IMR-90 (cell line): ENCODE measurements around the gene KIAA1328. TPM values are rescaled to one million over a fixed set of nuclear protein-coding genes. Genes with fewer than 3 reads are reported as not detected.

Experiments used
- ATAC-seq: fragments of 200-7000 bp; cut with Tn5 transposase; 2 replicates; pipeline ENCODE4 v1.9.1; 2020; ENCODE audit warnings: low read depth, mild to moderate bottlenecking, moderate library complexity
- BruUV-seq: library from RNA; stranded (reverse); fragments of 400-500 nt; replicated peaks from 2 replicates; lab custom pipeline; 2021; lab: Mats Ljungman, UMichigan
- CTCF ChIA-PET: fragments of 300-600 bp; formaldehyde crosslinking; extraction: SDS; loops from one replicate; lab custom pipeline; 2021; ENCODE audit warnings: antibody characterized with exemption; lab: Yijun Ruan, JAX
- POLR2A ChIA-PET: fragments of 300-600 bp; sonication (Branson Sonifier 250); formaldehyde crosslinking; loops from one replicate; lab custom pipeline; 2022; ENCODE audit warnings: antibody characterized with exemption; ENCODE audit not compliant: unreplicated experiment; lab: Charles Lee
- DNase-seq: peaks from one replicate; pipeline ENCODE4 v3.0.0; 2013
- H2AFZ ChIP-seq: replicated peaks from 2 replicates; pipeline ENCODE3; 2013; ENCODE audit warnings: low read length, mild to moderate bottlenecking; ENCODE audit not compliant: poor library complexity
- H2AK5ac ChIP-seq: 2 replicates; pipeline ENCODE4 v1.6.1; 2013; ENCODE audit warnings: low read depth, low read length, inconsistent platforms
- H2AK9ac ChIP-seq: replicated peaks from 2 replicates; pipeline ENCODE3; 2013; ENCODE audit warnings: mild to moderate bottlenecking, low read depth, low read length, moderate library complexity; ENCODE audit not compliant: poor library complexity
- H2BK120ac ChIP-seq: 2 replicates; pipeline ENCODE4 v1.6.1; 2013; ENCODE audit warnings: low read depth, low read length, inconsistent platforms
- H2BK15ac ChIP-seq: 3 replicates; pipeline ENCODE4 v1.6.1; 2013; ENCODE audit warnings: low read depth, low read length, inconsistent platforms
- H2BK20ac ChIP-seq: 2 replicates; pipeline ENCODE4 v1.6.1; 2013; ENCODE audit warnings: low read depth, mild to moderate bottlenecking, inconsistent platforms, low read length, moderate library complexity
- H2BK5ac ChIP-seq: 2 replicates; pipeline ENCODE4 v1.6.1; 2013; ENCODE audit warnings: mild to moderate bottlenecking, low read depth, low read length, inconsistent platforms; ENCODE audit not compliant: poor library complexity, severe bottlenecking
- H3K14ac ChIP-seq: replicated peaks from 2 replicates; pipeline ENCODE4 v1.6.1; 2013; ENCODE audit warnings: low read depth, low read length, inconsistent platforms
- H3K18ac ChIP-seq: 2 replicates; pipeline ENCODE4 v1.6.1; 2013; ENCODE audit warnings: low read depth, low read length, control low read depth
- H3K23ac ChIP-seq: 2 replicates; pipeline ENCODE4 v1.6.1; 2013; ENCODE audit warnings: low read depth, low read length, inconsistent platforms
- H3K27ac ChIP-seq: 2 replicates; pipeline ENCODE4 v1.5.1; 2013; ENCODE audit warnings: mild to moderate bottlenecking, control low read depth, low read length; ENCODE audit not compliant: insufficient read depth
- H3K27me3 ChIP-seq: 2 replicates; pipeline ENCODE4 v1.6.1; 2013; ENCODE audit warnings: low read length; ENCODE audit not compliant: control insufficient read depth, insufficient read depth
- H3K36me3 ChIP-seq: 2 replicates; pipeline ENCODE4 v1.6.1; 2013; ENCODE audit warnings: low read length, mixed read lengths; ENCODE audit not compliant: control insufficient read depth, insufficient read depth
- H3K4ac ChIP-seq: 2 replicates; pipeline ENCODE4 v1.6.1; 2013; ENCODE audit warnings: low read depth, low read length, inconsistent platforms
- H3K4me1 ChIP-seq: 2 replicates; pipeline ENCODE4 v1.6.1; 2013; ENCODE audit warnings: low read length, mixed read lengths; ENCODE audit not compliant: control insufficient read depth, insufficient read depth
- H3K4me2 ChIP-seq: 2 replicates; pipeline ENCODE4 v1.6.1; 2013; ENCODE audit warnings: low read depth, mild to moderate bottlenecking, control low read depth, low read length, moderate library complexity
- H3K4me3 ChIP-seq: 2 replicates; pipeline ENCODE4 v1.5.1; 2013; ENCODE audit warnings: low read depth, mild to moderate bottlenecking, control low read depth, low read length, moderate library complexity; ENCODE audit not compliant: insufficient read depth
- H3K56ac ChIP-seq: 2 replicates; pipeline ENCODE4 v1.6.1; 2013; ENCODE audit warnings: low read length, inconsistent platforms; ENCODE audit not compliant: insufficient read depth; ENCODE audit errors: extremely low read depth
- H3K79me1 ChIP-seq, 2 experiments: 2 replicates each; pipeline ENCODE4 v1.6.1; 2013; ENCODE audit warnings: low read length in 2 of 2, inconsistent platforms in 1 of 2, low read depth in 1 of 2
- H3K9ac ChIP-seq: 2 replicates; pipeline ENCODE4 v1.6.1; 2013; ENCODE audit warnings: low read depth, low read length, control low read depth
- H3K9me1 ChIP-seq: 2 replicates; pipeline ENCODE4 v1.6.1; 2013; ENCODE audit warnings: low read length, inconsistent platforms; ENCODE audit not compliant: insufficient read depth
- H3K9me3 ChIP-seq: 2 replicates; pipeline ENCODE4 v1.6.1; 2013; ENCODE audit warnings: low read length; ENCODE audit not compliant: control insufficient read depth, insufficient read depth
- H4K20me1 ChIP-seq: 2 replicates; pipeline ENCODE4 v1.6.1; 2013; ENCODE audit warnings: low read length, inconsistent platforms; ENCODE audit not compliant: insufficient read depth
- H4K5ac ChIP-seq: 2 replicates; pipeline ENCODE4 v1.6.1; 2013; ENCODE audit warnings: mild to moderate bottlenecking, low read depth, low read length, control low read depth
- H4K8ac ChIP-seq, 2 experiments: 2 replicates each; pipeline ENCODE4 v1.6.1; 2013; ENCODE audit warnings: low read depth in 2 of 2, low read length in 2 of 2, control low read depth in 1 of 2, inconsistent platforms in 1 of 2
- H4K91ac ChIP-seq: 2 replicates; pipeline ENCODE4 v1.6.1; 2013; ENCODE audit warnings: low read depth, low read length, inconsistent platforms; ENCODE audit not compliant: insufficient read depth
- CEBPB ChIP-seq: IDR thresholded peaks from 2 replicates; pipeline ENCODE4 v1.6.1; 2012; ENCODE audit warnings: low read depth, low read length, improper control_type of control experiment
- CTCF ChIP-seq: conservative IDR thresholded peaks from 2 replicates; pipeline ENCODE4 v1.5.1; 2012; ENCODE audit warnings: mild to moderate bottlenecking, low read depth, low read length, improper control_type of control experiment
- WGBS, 2 experiments: methylation state at CpG; one replicate each; pipeline versions ENCODE4 v1.1.5 to v1.1.7; 2013; ENCODE audit warnings: missing lambda C conversion rate in 2 of 2; ENCODE audit not compliant: insufficient read length in 1 of 2; ENCODE audit errors: extremely low coverage in 2 of 2; 5-methylcytosine and 5-hydroxymethylcytosine counted together
- dilution Hi-C: fragments of 300-500 bp; cut with HindIII; formaldehyde crosslinking; loops from one replicate; pipeline ENCODE4 v1.14.3; 2018; ENCODE audit warnings: low sequenced_read_pairs; ENCODE audit not compliant: unreplicated experiment
- in situ Hi-C: fragments of 300-500 bp; cut with MboI; formaldehyde crosslinking; loops from 3 replicates; pipeline ENCODE4 v1.14.3; 2019; ENCODE audit warnings: low sequenced_read_pairs, inconsistent platforms, mixed read lengths
- intact Hi-C: fragments of 100-400 bp; cut with micrococcal nuclease; formaldehyde crosslinking; loops from 2 replicates; pipeline ENCODE4 v1.10.0; 2022
- polyA plus RNA-seq, 3 experiments: library from polyadenylated mRNA; depleted of rRNA; stranded (reverse); fragments of >200 nt; gene quantifications; 2 replicates each; pipeline ENCODE4 v1.2.3, GENCODE V29; 2012; ENCODE audit warnings: low replicate concordance in 1 of 3
- total RNA-seq: library from RNA; depleted of rRNA; stranded (reverse); fragments of >200 nt; gene quantifications from 2 replicates; pipeline ENCODE4 v1.2.3, GENCODE V29; 2012

The KIAA1328 gene
- total and polyA plus RNA-seq, 2 of the 4 experiments (the other 2 are of a cell fraction): 2.4 to 7.0 TPM

DNA sequence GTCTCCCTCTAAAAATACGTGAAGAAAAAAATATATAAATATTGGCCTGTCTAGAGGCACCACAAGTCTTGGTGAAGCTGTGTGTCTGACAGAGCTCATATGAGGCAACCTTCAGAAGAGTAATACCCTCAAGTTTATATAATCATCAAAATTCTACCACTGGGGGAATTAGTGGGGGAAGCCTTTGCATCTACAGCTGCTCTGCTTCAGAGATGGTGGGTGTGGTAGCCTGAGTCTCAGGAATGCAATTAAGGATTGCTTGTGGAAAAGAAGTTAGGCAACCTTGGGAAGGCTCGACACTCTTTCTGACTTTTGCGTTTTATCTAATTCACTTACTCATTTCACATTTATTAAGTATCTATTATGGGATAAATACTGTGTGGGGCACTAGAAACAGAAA lies 17.5 kb upstream of the KIAA1328 start:
- Histone ChIP-seq H4K5ac (no peak overlapping the region), H3K18ac (no peak overlapping the region; the same call in 1 of the 2 replicates), H2BK5ac (peak overlapping the region; percentile 11), H4K91ac (no peak overlapping the region), H2AFZ (no peak overlapping the region), H2BK120ac (no peak overlapping the region), H2AK5ac (no peak overlapping the region), H3K27ac (no peak overlapping the region), H3K23ac (no peak overlapping the region), H2BK15ac (no peak overlapping the region), H3K4me2 (peak overlapping the region; percentile 32), H4K8ac (no peak overlapping the region), H3K56ac (no peak overlapping the region), H3K9ac (no peak overlapping the region; the same call in 1 of the 2 replicates), H2AK9ac (no peak overlapping the region), H4K20me1 (peaks cover 2% of the 10 kb centered on the region; the same call in 1 of the 2 replicates), H3K79me1 (peaks cover 15 to 31% of the 10 kb centered on the region in 2 experiments), H3K4me3 (no peak overlapping the region), H3K9me3 (no peaks in the 10 kb centered on the region), H3K14ac (no peak overlapping the region), H3K4me1 (peaks cover 17% of the 10 kb centered on the region), H3K9me1 (peaks cover 7% of the 10 kb centered on the region), H3K4ac (no peak overlapping the region), H3K27me3 (no peaks in the 10 kb centered on the region), H2BK20ac (0 out of 2 replicates have a peak overlapping the region, but pooled peaks have one; percentile 6), H3K36me3 (peaks cover 16% of the 10 kb centered on the region)
- DNase-seq (peak; percentile 35), ATAC-seq (peak; percentile 45)
- ChIA-PET POLR2A (no interaction called here), CTCF (no interaction called here)
- in situ Hi-C loops (no loop called here), intact Hi-C loops (no loop called here), dilution Hi-C loops (no loop called here)
- BruUV-seq: no TSS peak
- WGBS, 2 experiments: no CpG with 5 or more reads among the region's 3 CpGs
- TF ChIP-seq CTCF (no peak), CEBPB (peak; percentile 42; the same call in 1 of the 2 replicates)
